ENCODE data around the gene GOLGA8H.
A peak's percentile ranks its signal among the peaks of the same experiment; 100 is the strongest.
"Not testable (repeated sequence)": the region's sequence is repeated elsewhere in the genome, so short reads cannot be mapped to it uniquely, and the experiment has no call there.

Gene GOLGA8H

GRCh38 chr15:30603796-30604195 lies at the start of gene GOLGA8H:
Gene GOLGA8H, plus strand, starts transcription at chr15:30604028. Its CDS starts 98 bp downstream, at chr15:30604126.
- H3K9ac ChIP-seq; H3K27me3 ChIP-seq (ENCODE audit: insufficient read depth, low read depth); H3K36me3 ChIP-seq (ENCODE audit: insufficient read depth); H3K4me3 ChIP-seq (IDR thresholded peaks at IDR 0.05; ENCODE audit: insufficient read depth, low read depth, low read length); H4K20me1 ChIP-seq (ENCODE audit: insufficient read depth); H3K4me1 ChIP-seq (ENCODE audit: low read depth, poor library complexity, severe bottlenecking); H3K4me2 ChIP-seq; H2AFZ ChIP-seq (ENCODE audit: low read depth); H3K79me2 ChIP-seq (ENCODE audit: insufficient read depth, low read depth); H3K27ac ChIP-seq: not testable (repeated sequence)

GRCh38 chr15:30566949-30567348 lies 36.9 kb upstream of the GOLGA8H start:
- H2AFZ ChIP-seq (ENCODE audit: low read depth); H3K9ac ChIP-seq: not testable (repeated sequence)

GRCh38 chr15:30573012-30573491 lies 30.8 kb upstream of the GOLGA8H start:
- not testable (repeated sequence) for H3K79me2 ChIP-seq (ENCODE audit: insufficient read depth, low read depth); H3K4me1 ChIP-seq (ENCODE audit: low read depth, poor library complexity, severe bottlenecking); H3K36me3 ChIP-seq (ENCODE audit: insufficient read depth); H3K9ac ChIP-seq; H3K27ac ChIP-seq; H3K4me3 ChIP-seq (IDR thresholded peaks at IDR 0.05; ENCODE audit: insufficient read depth, low read depth, low read length); H3K4me2 ChIP-seq; H4K20me1 ChIP-seq (ENCODE audit: insufficient read depth); H3K27me3 ChIP-seq (ENCODE audit: insufficient read depth, low read depth)
- H2AFZ ChIP-seq (ENCODE audit: low read depth) = peak overlapping the region; percentile 52; the same call in 1 of the 2 replicates

More at GRCh38 chr15:30566949-30567348, 36.9 kb upstream of the GOLGA8H start:
- not testable (repeated sequence) for H3K27me3 ChIP-seq (ENCODE audit: insufficient read depth, low read depth); H3K4me1 ChIP-seq (ENCODE audit: low read depth, poor library complexity, severe bottlenecking); H4K20me1 ChIP-seq (ENCODE audit: insufficient read depth); H3K36me3 ChIP-seq (ENCODE audit: insufficient read depth); H3K27ac ChIP-seq; H3K4me3 ChIP-seq (IDR thresholded peaks at IDR 0.05; ENCODE audit: insufficient read depth, low read depth, low read length); H3K4me2 ChIP-seq; H3K79me2 ChIP-seq (ENCODE audit: insufficient read depth, low read depth)

- not testable (repeated sequence) for H4K20me1 ChIP-seq (ENCODE audit: insufficient read depth); H3K79me2 ChIP-seq (ENCODE audit: insufficient read depth, low read depth); H3K27ac ChIP-seq; H3K4me2 ChIP-seq; H3K9ac ChIP-seq; H3K27me3 ChIP-seq (ENCODE audit: insufficient read depth, low read depth); H3K4me1 ChIP-seq (ENCODE audit: low read depth, poor library complexity, severe bottlenecking); H3K36me3 ChIP-seq (ENCODE audit: insufficient read depth); H2AFZ ChIP-seq (ENCODE audit: low read depth); H3K4me3 ChIP-seq (IDR thresholded peaks at IDR 0.05; ENCODE audit: insufficient read depth, low read depth, low read length)
These were observed 24.3 kb upstream of the GOLGA8H start for GRCh38 chr15:30579394-30579970.

- H3K27me3 ChIP-seq (ENCODE audit: insufficient read depth, low read depth); H4K20me1 ChIP-seq (ENCODE audit: insufficient read depth); H3K4me3 ChIP-seq (IDR thresholded peaks at IDR 0.05; ENCODE audit: insufficient read depth, low read depth, low read length); H3K4me1 ChIP-seq (ENCODE audit: low read depth, poor library complexity, severe bottlenecking); H3K27ac ChIP-seq; H3K36me3 ChIP-seq (ENCODE audit: insufficient read depth); H3K79me2 ChIP-seq (ENCODE audit: insufficient read depth, low read depth); H2AFZ ChIP-seq (ENCODE audit: low read depth); H3K9ac ChIP-seq; H3K4me2 ChIP-seq: not testable (repeated sequence)
These were observed 23.1 kb upstream of the GOLGA8H start for GRCh38 chr15:30580716-30581115.

GRCh38 chr15:30598953-30599352 lies 4.9 kb upstream of the GOLGA8H start:
- not testable (repeated sequence) for H2AFZ ChIP-seq (ENCODE audit: low read depth); H3K27me3 ChIP-seq (ENCODE audit: insufficient read depth, low read depth); H3K4me2 ChIP-seq; H3K4me3 ChIP-seq (IDR thresholded peaks at IDR 0.05; ENCODE audit: insufficient read depth, low read depth, low read length); H3K27ac ChIP-seq; H3K79me2 ChIP-seq (ENCODE audit: insufficient read depth, low read depth); H3K36me3 ChIP-seq (ENCODE audit: insufficient read depth); H4K20me1 ChIP-seq (ENCODE audit: insufficient read depth); H3K9ac ChIP-seq; H3K4me1 ChIP-seq (ENCODE audit: low read depth, poor library complexity, severe bottlenecking)

- not testable (repeated sequence) for H4K20me1 ChIP-seq (ENCODE audit: insufficient read depth); H3K4me3 ChIP-seq (IDR thresholded peaks at IDR 0.05; ENCODE audit: insufficient read depth, low read depth, low read length); H3K36me3 ChIP-seq (ENCODE audit: insufficient read depth); H3K9ac ChIP-seq; H3K79me2 ChIP-seq (ENCODE audit: insufficient read depth, low read depth); H2AFZ ChIP-seq (ENCODE audit: low read depth); H3K27ac ChIP-seq; H3K27me3 ChIP-seq (ENCODE audit: insufficient read depth, low read depth); H3K4me1 ChIP-seq (ENCODE audit: low read depth, poor library complexity, severe bottlenecking); H3K4me2 ChIP-seq
These were observed 8.4 kb downstream of the GOLGA8H start for GRCh38 chr15:30612271-30612670.

- not testable (repeated sequence) for H3K79me2 ChIP-seq (ENCODE audit: insufficient read depth, low read depth); H3K4me2 ChIP-seq; H2AFZ ChIP-seq (ENCODE audit: low read depth); H3K9ac ChIP-seq; H3K36me3 ChIP-seq (ENCODE audit: insufficient read depth); H3K4me1 ChIP-seq (ENCODE audit: low read depth, poor library complexity, severe bottlenecking); H4K20me1 ChIP-seq (ENCODE audit: insufficient read depth); H3K27me3 ChIP-seq (ENCODE audit: insufficient read depth, low read depth); H3K4me3 ChIP-seq (IDR thresholded peaks at IDR 0.05; ENCODE audit: insufficient read depth, low read depth, low read length); H3K27ac ChIP-seq
These were observed 17.5 kb downstream of the GOLGA8H start for GRCh38 chr15:30621342-30621741.

GRCh38 chr15:30625436-30626193 lies 21.8 kb downstream of the GOLGA8H start, which contains the start of gene ARHGAP11B:
Gene ARHGAP11B, plus strand, starts transcription at chr15:30626128.
- H3K36me3 ChIP-seq (ENCODE audit: insufficient read depth); H3K27me3 ChIP-seq (ENCODE audit: insufficient read depth, low read depth); H3K4me3 ChIP-seq (IDR thresholded peaks at IDR 0.05; ENCODE audit: insufficient read depth, low read depth, low read length); H4K20me1 ChIP-seq (ENCODE audit: insufficient read depth): not testable (repeated sequence)
- H2AFZ ChIP-seq (ENCODE audit: low read depth) = peak within 1 kb of the TSS; percentile 81
- peaks cover 17% of the 10 kb centered on the region for H3K4me1 ChIP-seq (ENCODE audit: low read depth, poor library complexity, severe bottlenecking)
- peak within 1 kb of the TSS; percentile 79 for H3K27ac ChIP-seq
- peaks cover 45% of the 10 kb centered on the region for H3K79me2 ChIP-seq (ENCODE audit: insufficient read depth, low read depth)
- peak within 1 kb of the TSS; percentile 63; the same call in 1 of the 2 replicates for H3K4me2 ChIP-seq
- peak within 1 kb of the TSS; percentile 81 for H3K9ac ChIP-seq

GRCh38 chr15:30626194-30626565 lies 22.4 kb downstream of the GOLGA8H start:
- peaks cover 17% of the 10 kb centered on the region for H3K4me1 ChIP-seq (ENCODE audit: low read depth, poor library complexity, severe bottlenecking)
- peaks cover 47% of the 10 kb centered on the region for H3K79me2 ChIP-seq (ENCODE audit: insufficient read depth, low read depth)
- not testable (repeated sequence) for H3K27me3 ChIP-seq (ENCODE audit: insufficient read depth, low read depth); H4K20me1 ChIP-seq (ENCODE audit: insufficient read depth); H3K4me3 ChIP-seq (IDR thresholded peaks at IDR 0.05; ENCODE audit: insufficient read depth, low read depth, low read length); H3K36me3 ChIP-seq (ENCODE audit: insufficient read depth); H3K4me2 ChIP-seq
- peak overlapping the region; percentile 81 for H3K9ac ChIP-seq
- H2AFZ ChIP-seq (ENCODE audit: low read depth) = peak overlapping the region; percentile 81
- H3K27ac ChIP-seq = peak overlapping the region; percentile 79

Measured in KMS-11 (cell line).